ENCODE results near the gene PDE2A. TPM values are rescaled to one million over a fixed set of nuclear protein-coding genes. Genes with fewer than 3 reads are reported as not detected.

The PDE2A gene
- total and polyA plus RNA-seq, 2 donors (not counting 3 experiments of a cell fraction or from before 2014, with no cell fraction given): 14.8 to 16.8 TPM

DNA sequence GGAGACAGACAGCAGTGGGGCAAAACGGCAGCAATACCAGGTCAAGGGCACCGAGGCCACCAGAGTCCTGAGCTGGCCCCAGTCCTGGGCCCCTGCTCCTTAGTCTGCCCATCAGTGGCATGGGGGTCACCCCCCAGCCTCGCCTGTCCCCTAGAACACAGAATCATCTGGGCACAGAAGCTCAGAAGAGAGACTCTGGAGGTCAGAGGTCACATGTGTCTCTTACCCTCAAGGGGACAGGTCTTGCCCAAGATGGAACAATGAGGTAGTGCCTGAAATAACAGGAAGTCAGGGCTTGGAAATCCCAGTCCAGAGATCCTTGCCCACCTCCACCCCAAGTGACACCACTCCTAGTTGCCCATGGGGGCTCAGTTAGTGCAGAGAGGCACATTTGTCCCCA is 20.6 kb downstream of the PDE2A start:
- H3K9ac ChIP-seq (replicated peaks; ENCODE audit: extremely low read depth, insufficient read depth, low read length): no peak overlapping the region
- H3K4me2 ChIP-seq (ENCODE audit: insufficient read depth, low read length): no peak overlapping the region
- no peak overlapping the region for H3K27ac ChIP-seq (ENCODE audit: insufficient read depth, low read depth, low read length)
- BruUV-seq (replicated peaks): no TSS peak
- no peaks in the 10 kb centered on the region for H3K9me1 ChIP-seq (replicated peaks; ENCODE audit: control insufficient read depth, extremely low read depth, insufficient read depth, low read length)
- dilution Hi-C loops (cut with MboI; ENCODE audit: extremely low pct_ligation_motif_present, low sequenced_read_pairs) (no loop called here), intact Hi-C loops (cut with micrococcal nuclease) (no loop called here)
- no peaks in the 10 kb centered on the region for H4K20me1 ChIP-seq (replicated peaks; ENCODE audit: control insufficient read depth, extremely low read depth, insufficient read depth, low read length)
- ChIA-PET POLR2A (no interaction called here), CTCF (interaction anchor here (0.7 to 5.3 kb wide), 2 partner anchors 30 to 45 kb away, joined by 3 to 19 read pairs; no protein-coding TSS in a partner anchor)
- DNase-seq (ENCODE audit: low read depth, low spot score) (no peak), FAIRE-seq (no peak)
- no peaks in the 10 kb centered on the region for H3K4me1 ChIP-seq (ENCODE audit: control insufficient read depth, extremely low read depth, insufficient read depth, low read length)
- no peak overlapping the region for H3K4me3 ChIP-seq (replicated peaks in 1 of 3; ENCODE audit: insufficient read depth in 1 of 3, low read depth in 1 of 3, low read length in 3 of 3)
- no peaks in the 10 kb centered on the region for H3K79me2 ChIP-seq (ENCODE audit: control insufficient read depth, insufficient read depth, low read length)
- H3K36me3 ChIP-seq (ENCODE audit: control insufficient read depth in 2 of 2, extremely low read depth in 1 of 2, insufficient read depth in 2 of 2, low read length in 2 of 2): no peaks in the 10 kb centered on the region
- no peaks in the 10 kb centered on the region for H3K9me3 ChIP-seq (replicated peaks; ENCODE audit: control insufficient read depth, insufficient read depth, low read length)
- TF ChIP-seq, protein P1, sequence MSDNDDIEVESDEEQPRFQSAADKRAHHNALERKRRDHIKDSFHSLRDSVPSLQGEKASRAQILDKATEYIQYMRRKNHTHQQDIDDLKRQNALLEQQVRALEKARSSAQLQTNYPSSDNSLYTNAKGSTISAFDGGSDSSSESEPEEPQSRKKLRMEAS (IDR thresholded peaks at IDR 0.05; ENCODE audit: insufficient read depth, insufficient read length): no peak
- TF ChIP-seq POLR2A (IDR thresholded peaks at IDR 0.05; ENCODE audit: low read depth, low read length): no peak
- no peak for TF ChIP-seq GATA2 (IDR thresholded peaks at IDR 0.05; ENCODE audit: insufficient read depth, insufficient read length, low read depth, low read length)
- no peak for TF ChIP-seq EZH2 (IDR thresholded peaks at IDR 0.05; ENCODE audit: borderline replicate concordance, low read depth, low read length, severe bottlenecking)
- no peak overlapping the region for H2AFZ ChIP-seq (ENCODE audit: low read depth, low read length)
- H3K27me3 ChIP-seq (ENCODE audit: control insufficient read depth in 2 of 2, insufficient read depth in 2 of 2, low read length in 2 of 2): no peaks in the 10 kb centered on the region

- no peaks in the 10 kb centered on the region for H3K9me3 ChIP-seq (replicated peaks; ENCODE audit: control insufficient read depth, insufficient read depth, low read length)
- dilution Hi-C loops (cut with MboI; ENCODE audit: extremely low pct_ligation_motif_present, low sequenced_read_pairs) (no loop called here), intact Hi-C loops (cut with micrococcal nuclease) (no loop called here)
- H3K9ac ChIP-seq (replicated peaks; ENCODE audit: extremely low read depth, insufficient read depth, low read length): no peak overlapping the region
- TF ChIP-seq POLR2A (IDR thresholded peaks at IDR 0.05; ENCODE audit: low read depth, low read length): no peak
- TF ChIP-seq MYC (IDR thresholded peaks at IDR 0.05; ENCODE audit: low read depth, low read length): no peak
- TF ChIP-seq POLR2AphosphoS5 (IDR thresholded peaks at IDR 0.05; ENCODE audit: insufficient read depth, low read depth, low read length): no peak
- no peak for TF ChIP-seq CTCF (IDR thresholded peaks at IDR 0.05; ENCODE audit: extremely low read depth in 1 of 2, insufficient read depth in 1 of 2, low read depth in 1 of 2, low read length in 2 of 2)
- TF ChIP-seq, protein P1 (IDR thresholded peaks at IDR 0.05; ENCODE audit: insufficient read depth, insufficient read length): no peak
- TF ChIP-seq EZH2 (IDR thresholded peaks at IDR 0.05; ENCODE audit: borderline replicate concordance, low read depth, low read length, severe bottlenecking): no peak
- CTCF ChIA-PET: interaction anchor here (0.7 to 5.3 kb wide), 4 partner anchors 31 to 68 kb away, joined by 3 to 19 read pairs (median 6); no protein-coding TSS in a partner anchor
- DNase-seq (ENCODE audit: low read depth, low spot score): no peak
- H4K20me1 ChIP-seq (replicated peaks; ENCODE audit: control insufficient read depth, extremely low read depth, insufficient read depth, low read length): no peaks in the 10 kb centered on the region
- FAIRE-seq: no peak
- POLR2A ChIA-PET: no interaction called here
- H3K27ac ChIP-seq (ENCODE audit: insufficient read depth, low read depth, low read length): no peak overlapping the region
- H2AFZ ChIP-seq (ENCODE audit: low read depth, low read length): no peak overlapping the region
- BruUV-seq (replicated peaks): no TSS peak
- no peaks in the 10 kb centered on the region for H3K79me2 ChIP-seq (ENCODE audit: control insufficient read depth, insufficient read depth, low read length)
- H3K4me2 ChIP-seq (ENCODE audit: insufficient read depth, low read length): no peak overlapping the region
- H3K36me3 ChIP-seq (ENCODE audit: control insufficient read depth in 2 of 2, extremely low read depth in 1 of 2, insufficient read depth in 2 of 2, low read length in 2 of 2): no peaks in the 10 kb centered on the region
- no peaks in the 10 kb centered on the region for H3K4me1 ChIP-seq (ENCODE audit: control insufficient read depth, extremely low read depth, insufficient read depth, low read length)
- no peaks in the 10 kb centered on the region for H3K9me1 ChIP-seq (replicated peaks; ENCODE audit: control insufficient read depth, extremely low read depth, insufficient read depth, low read length)
- H3K4me3 ChIP-seq (replicated peaks in 1 of 3; ENCODE audit: insufficient read depth in 1 of 3, low read depth in 1 of 3, low read length in 3 of 3): no peak overlapping the region
- no peaks in the 10 kb centered on the region for H3K27me3 ChIP-seq (ENCODE audit: control insufficient read depth in 2 of 2, insufficient read depth in 2 of 2, low read length in 2 of 2)
Measured at GRCh38 chr11:72652873-72653630, 21.2 kb downstream of the PDE2A start.

Data from endothelial cell of umbilical vein (primary cell).